BJ (cell line): ENCODE data around the gene NCAN. TPM values are rescaled to one million over a fixed set of nuclear protein-coding genes. Genes with fewer than 3 reads are reported as not detected.
A peak's percentile ranks its signal among the peaks of the same experiment; 100 is the strongest.

Experiments
- CTCF ChIA-PET: fragments of 350-600 bp; formaldehyde crosslinking; extraction: SDS; loops from one replicate; lab custom pipeline; 2021; ENCODE audit warnings: antibody characterized with exemption, inconsistent platforms; lab: Yijun Ruan, JAX
- POLR2A ChIA-PET: fragments of 300-600 bp; sonication (Branson Sonifier 250); formaldehyde crosslinking; extraction: SDS; loops from one replicate; lab custom pipeline; 2021; ENCODE audit warnings: antibody characterized with exemption; lab: Charles Lee
- DNase-seq: peaks from one replicate; pipeline ENCODE4 v3.0.0-alpha.2; 2011; ENCODE audit warnings: low read depth
- H3K27me3 ChIP-seq: 2 replicates; pipeline ENCODE4 v1.6.0; 2011; ENCODE audit warnings: low read length; ENCODE audit not compliant: control insufficient read depth, insufficient read depth
- H3K36me3 ChIP-seq: 2 replicates; pipeline ENCODE4 v1.5.1; 2011; ENCODE audit warnings: low read length; ENCODE audit not compliant: control insufficient read depth, insufficient read depth
- H3K4me3 ChIP-seq: 2 replicates; pipeline ENCODE4 v1.5.1; 2011; ENCODE audit warnings: low read depth, mild to moderate bottlenecking, control low read depth, low read length
- CTCF ChIP-seq: IDR thresholded peaks from 2 replicates; pipeline ENCODE4 v1.5.1; 2011; ENCODE audit warnings: low read depth, mild to moderate bottlenecking, control low read depth, inconsistent platforms, low read length, moderate library complexity; ENCODE audit not compliant: insufficient read depth
- polyA plus RNA-seq: library from polyadenylated mRNA; depleted of rRNA; stranded (reverse); fragments of >200 nt; gene quantifications from 2 replicates; pipeline ENCODE4 v1.2.3, GENCODE V29; 2011

Gene NCAN
- polyA plus RNA-seq, 1 experiment: not detected

- POLR2A ChIA-PET: no interaction called here
- no peak for DNase-seq
- Histone ChIP-seq H3K27me3 (no peaks in the 10 kb centered on the region), H3K36me3 (peaks cover 12% of the 10 kb centered on the region), H3K4me3 (no peak overlapping the region)
- CTCF ChIA-PET: no interaction called here
- TF ChIP-seq CTCF: no peak
These were observed 62.4 kb downstream of the NCAN start for GRCh38 chr19:19274146-19274545.

- ChIA-PET CTCF (no interaction called here), POLR2A (no interaction called here)
- no peak for DNase-seq
- Histone ChIP-seq H3K27me3 (no peaks in the 10 kb centered on the region), H3K36me3 (peaks cover 17% of the 10 kb centered on the region), H3K4me3 (no peak overlapping the region)
- TF ChIP-seq CTCF: no peak
These were observed 63.2 kb downstream of the NCAN start for GRCh38 chr19:19274716-19275565.

GRCh38 chr19:19276386-19276785, 64.6 kb downstream of the NCAN start:
- ChIA-PET POLR2A (no interaction called here), CTCF (no interaction called here)
- TF ChIP-seq CTCF: no peak

GRCh38 chr19:19276851-19277250, 65.1 kb downstream of the NCAN start:
- CTCF ChIA-PET: no interaction called here
- POLR2A ChIA-PET: no interaction called here
- H3K36me3 ChIP-seq: peaks cover 19% of the 10 kb centered on the region
- no peak for TF ChIP-seq CTCF
- no peak for DNase-seq
- no peak overlapping the region for H3K4me3 ChIP-seq
- H3K27me3 ChIP-seq: no peaks in the 10 kb centered on the region

More at GRCh38 chr19:19276386-19276785, 64.6 kb downstream of the NCAN start:
- Histone ChIP-seq H3K4me3 (no peak overlapping the region), H3K36me3 (peaks cover 19% of the 10 kb centered on the region), H3K27me3 (no peaks in the 10 kb centered on the region)
- DNase-seq: peak; percentile 18

- TF ChIP-seq CTCF: no peak
- ChIA-PET POLR2A (no interaction called here), CTCF (interaction anchor here (0.6 kb wide), 1 partner anchor 17 kb away, joined by 3 read pairs; no protein-coding TSS in a partner anchor)
- DNase-seq: no peak
- Histone ChIP-seq H3K27me3 (no peaks in the 10 kb centered on the region), H3K4me3 (no peak overlapping the region), H3K36me3 (peaks cover 19% of the 10 kb centered on the region)
These were observed 66.6 kb downstream of the NCAN start for GRCh38 chr19:19278315-19278714.
